ENCODE results near the gene N4BP2. TPM values are rescaled to one million over a fixed set of nuclear protein-coding genes. Genes with fewer than 3 reads are reported as not detected.

The N4BP2 gene
- total RNA-seq, 1 donor from 2014 or later = 67.1 TPM

Small RNA genes within 50 kb of the gene (small RNA-seq; reads per million reads assigned to genes)
- not detected for gene AC095057.1
- not detected for gene RF00432
- gene RNU6-1112P = not detected

Other genes starting within 250 kb of the N4BP2 start
- gene PDS5A, start 78.9 kb upstream of the N4BP2 start, total RNA-seq = 89.7 TPM
- 0.94 TPM for gene RHOH, start 140.2 kb downstream of the N4BP2 start, total RNA-seq

All from occipital lobe (tissue), 2 donors.